Limb (tissue), 2 donors: Measurements from ENCODE around the gene STUB1.
"Not testable (repeated sequence)": the region's sequence is repeated elsewhere in the genome, so short reads cannot be mapped to it uniquely, and the experiment has no call there.

Experiments used
- DNase-seq, 2 donors: peaks; one replicate each; pipeline ENCODE4 v3.0.0-alpha.2; 2016; ENCODE audit errors: extremely low spot score in 2 of 2

Gene STUB1

DNA sequence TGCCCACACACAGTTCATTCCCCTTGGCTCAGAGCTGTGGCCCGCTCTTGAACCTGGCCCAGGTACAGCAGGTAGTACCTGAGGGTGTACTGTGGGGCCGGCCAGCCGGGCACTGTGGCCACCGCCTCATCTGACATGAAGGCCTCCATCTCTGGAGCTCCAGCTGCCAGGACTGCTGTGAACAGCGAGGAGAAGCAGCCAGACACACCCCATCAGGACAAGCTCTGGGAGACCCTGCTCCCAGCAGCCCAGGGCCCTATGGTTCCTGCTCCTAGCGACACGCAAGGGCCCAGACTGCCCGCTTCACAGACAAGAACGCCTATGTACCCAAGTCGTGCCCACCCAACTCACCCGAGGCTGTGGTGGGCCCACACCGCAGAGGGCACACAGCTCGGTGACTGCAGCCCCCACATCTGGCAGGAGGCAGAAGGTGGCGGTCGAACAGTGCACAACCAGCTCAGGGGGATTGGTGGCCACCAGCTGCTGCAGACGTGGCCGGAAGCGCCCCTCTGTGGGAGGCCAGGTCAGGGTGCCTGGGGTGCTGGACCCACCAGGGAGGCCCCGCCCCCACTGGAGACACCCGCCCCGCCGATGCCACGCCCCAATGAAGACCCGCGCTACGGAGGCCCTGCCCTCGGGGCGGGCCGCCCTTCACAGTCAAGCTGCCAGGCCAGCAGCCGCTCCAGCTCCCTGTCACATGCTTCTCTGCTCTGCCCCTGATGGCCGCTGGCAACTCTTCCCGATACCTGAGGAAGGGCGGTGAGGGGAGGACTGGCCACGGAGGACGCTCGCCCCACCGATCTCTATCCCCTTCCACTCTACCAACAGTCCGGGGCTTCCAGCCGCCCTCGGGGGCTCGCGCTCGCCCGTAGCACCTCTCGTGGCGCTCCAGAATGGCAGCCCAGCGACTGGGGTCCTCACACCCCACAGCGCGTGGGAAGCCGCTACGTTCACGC lies 1.1 kb upstream of the STUB1 start:
- peak in 1 of 2 donors; percentile 63 for DNase-seq

GRCh38 chr16:680625-680945 lies 375 bp downstream of the STUB1 start:
- DNase-seq, result no peak

DNA sequence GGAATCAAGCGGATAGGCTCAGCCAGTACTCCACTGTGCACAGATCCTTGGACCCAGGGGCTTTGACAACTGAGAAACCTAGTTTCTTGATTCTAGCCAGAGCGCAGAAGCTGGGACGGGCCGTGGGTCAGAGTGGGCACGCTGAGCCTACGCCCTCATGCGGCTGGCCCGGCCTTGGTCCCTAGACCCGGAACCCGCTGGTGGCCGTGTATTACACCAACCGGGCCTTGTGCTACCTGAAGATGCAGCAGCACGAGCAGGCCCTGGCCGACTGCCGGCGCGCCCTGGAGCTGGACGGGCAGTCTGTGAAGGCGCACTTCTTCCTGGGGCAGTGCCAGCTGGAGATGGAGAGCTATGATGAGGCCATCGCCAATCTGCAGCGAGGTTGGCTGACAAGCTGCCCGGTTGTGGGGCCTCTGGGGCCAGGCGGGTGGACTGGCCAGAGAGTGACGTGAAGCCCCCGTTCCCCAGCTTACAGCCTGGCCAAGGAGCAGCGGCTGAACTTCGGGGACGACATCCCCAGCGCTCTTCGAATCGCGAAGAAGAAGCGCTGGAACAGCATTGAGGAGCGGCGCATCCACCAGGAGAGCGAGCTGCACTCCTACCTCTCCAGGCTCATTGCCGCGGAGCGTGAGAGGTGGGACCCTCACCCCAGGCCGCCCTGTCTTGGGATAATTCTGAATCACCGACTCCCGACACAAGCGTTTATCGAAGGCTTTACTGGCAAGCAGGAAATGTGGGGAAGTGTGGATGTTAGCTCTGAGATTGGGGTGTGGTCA lies 946 bp downstream of the STUB1 start:
- DNase-seq, result no peak

- DNase-seq, result no peak
Observed at GRCh38 chr16:681746-682427, 1.7 kb downstream of the STUB1 start.

GRCh38 chr16:682493-683395 lies 2.5 kb downstream of the STUB1 start:
- DNase-seq, result no peak

DNA sequence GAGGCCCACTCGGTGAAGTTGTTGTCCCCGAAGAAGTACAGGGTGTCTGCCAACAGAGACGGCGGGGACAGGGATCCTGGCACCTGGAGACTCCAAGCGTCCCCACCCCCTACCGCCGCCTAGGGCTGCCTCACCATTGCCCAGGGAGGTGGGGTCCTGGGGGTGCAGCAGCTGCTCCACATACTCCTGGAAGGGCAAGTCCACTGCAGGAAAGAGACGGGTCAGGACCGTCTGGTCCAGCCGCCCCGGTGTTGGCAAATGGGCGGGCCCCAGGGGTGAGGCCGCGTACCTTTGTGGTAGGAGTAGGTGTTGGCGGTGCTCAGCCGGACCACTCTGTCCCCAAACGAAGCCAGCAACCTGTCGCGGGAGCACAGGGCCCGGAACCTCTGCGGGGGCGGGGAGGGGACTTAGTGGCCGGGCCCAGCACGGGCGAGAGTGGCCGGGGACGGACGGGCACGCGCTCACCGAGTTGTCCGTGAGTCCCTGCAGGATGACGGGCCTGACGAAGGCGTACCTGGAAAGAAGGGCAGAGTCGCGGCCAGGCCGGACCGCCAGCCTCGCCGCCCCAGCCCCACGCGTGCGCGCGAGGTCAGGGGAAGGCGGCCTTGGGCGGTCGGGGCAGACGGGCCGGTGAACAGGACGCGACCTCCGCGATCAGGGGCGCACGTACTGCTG lies 3.3 kb downstream of the STUB1 start:
- no peak for DNase-seq

GRCh38 chr16:684071-684794 lies 4.0 kb downstream of the STUB1 start, which contains the start of gene JMJD8:
Gene JMJD8 (minus strand): TSS chr16:684334. CDS start chr16:684319, 15 bp downstream.
- DNase-seq, result peak; percentile 95 to 97

GRCh38 chr16:684961-685696 lies 4.9 kb downstream of the STUB1 start:
- DNase-seq, result no peak

- DNase-seq, result no peak
Observed at GRCh38 chr16:685967-686366, 5.8 kb downstream of the STUB1 start.

- no peak for DNase-seq
Observed at GRCh38 chr16:686459-687260, 6.5 kb downstream of the STUB1 start.

DNA sequence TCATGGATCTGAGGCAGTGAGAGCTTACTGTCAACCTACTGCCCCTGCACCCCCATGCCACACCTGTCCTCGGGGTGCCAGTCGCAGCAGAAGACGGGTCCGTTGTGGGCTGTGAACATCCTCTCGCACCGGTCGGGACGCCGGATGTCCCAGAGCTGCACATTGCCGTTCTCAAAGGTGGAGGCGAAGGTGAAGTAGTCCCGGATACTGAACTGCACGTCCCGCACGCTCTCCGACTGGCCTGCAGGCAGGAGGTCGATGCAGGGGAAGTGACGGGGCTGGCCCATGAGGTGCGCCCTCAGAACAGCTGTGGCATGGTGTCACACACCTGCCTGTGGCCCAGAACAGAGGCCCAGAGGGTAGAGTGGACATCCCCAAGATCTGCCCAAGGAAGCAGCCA lies 7.3 kb downstream of the STUB1 start:
- no peak for DNase-seq

- DNase-seq, result no peak
Observed at GRCh38 chr16:689175-689897, 9.1 kb downstream of the STUB1 start.

DNA sequence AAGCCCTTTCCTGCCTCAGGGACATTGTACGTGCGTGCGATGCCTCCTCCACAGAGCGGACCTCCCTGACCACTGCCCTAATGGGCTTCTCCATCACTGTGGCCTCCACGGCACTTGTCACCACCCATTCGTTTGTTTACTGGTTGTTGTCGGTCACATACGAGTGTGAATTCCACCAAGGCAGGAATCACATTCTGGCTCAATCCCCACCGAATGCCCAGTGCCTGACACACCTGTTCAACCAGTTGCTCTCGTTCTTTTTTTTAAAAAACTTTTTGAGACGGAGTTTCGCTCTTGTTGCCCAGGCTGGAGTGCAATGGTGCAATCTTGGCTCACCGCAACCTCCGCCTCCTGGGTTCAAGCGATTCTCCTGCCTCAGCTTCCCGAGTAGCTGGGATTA lies 11.0 kb downstream of the STUB1 start:
- DNase-seq, result not testable (repeated sequence)

- no peak for DNase-seq
Observed at GRCh38 chr16:692356-693108, 12.3 kb downstream of the STUB1 start.

GRCh38 chr16:693364-693763 lies 13.2 kb downstream of the STUB1 start:
- no peak for DNase-seq

GRCh38 chr16:693766-694165 lies 13.6 kb downstream of the STUB1 start:
- no peak for DNase-seq
